GM18520 (cell line): Measurements from ENCODE around the gene COMMD9.
A peak's percentile ranks its signal among the peaks of the same experiment; 100 is the strongest.
"Not testable (repeated sequence)": the region's sequence is repeated elsewhere in the genome, so short reads cannot be mapped to it uniquely, and the experiment has no call there.

Source experiments
- ATAC-seq: cut with Tn5 transposase; IDR thresholded peaks from one replicate; pipeline ENCODE4 v1.9.1; 2021; ENCODE audit not compliant: unreplicated experiment

Gene COMMD9

DNA sequence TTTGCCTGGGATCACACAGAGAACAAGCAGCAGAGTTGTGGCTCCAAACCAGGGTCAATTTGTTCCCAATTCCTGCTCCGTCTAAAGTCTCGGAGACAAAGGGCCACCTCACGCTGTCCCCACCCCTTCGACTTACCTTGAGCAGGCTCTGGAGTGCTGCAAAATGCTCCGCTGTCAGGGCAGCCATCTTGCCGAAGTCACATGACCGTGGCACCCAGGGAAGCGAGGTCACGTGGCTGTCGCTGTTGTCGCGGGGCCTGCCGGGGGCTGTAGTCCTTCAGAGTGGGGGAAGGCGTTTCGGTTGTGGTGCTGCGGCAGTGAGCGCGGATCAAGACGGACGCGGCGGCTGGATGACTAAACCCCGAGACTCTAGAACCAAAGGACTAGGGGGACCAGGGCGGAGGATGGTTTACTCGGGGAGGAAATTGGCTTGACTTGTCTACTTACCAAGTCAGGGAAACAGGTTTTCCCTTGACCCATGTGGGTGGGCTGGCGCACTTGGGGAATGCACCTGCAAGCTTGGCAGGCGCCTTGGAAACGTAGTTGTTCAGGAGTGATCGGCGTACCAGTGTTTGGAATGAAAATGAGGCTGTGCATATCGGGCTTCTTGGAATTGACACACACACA, at the start of gene COMMD9:
Gene COMMD9 (minus strand): TSS at position 199 of the 627 bp plus-strand sequence. CDS start 12 bp downstream, at position 187.
- ATAC-seq: peak; percentile 96

DNA sequence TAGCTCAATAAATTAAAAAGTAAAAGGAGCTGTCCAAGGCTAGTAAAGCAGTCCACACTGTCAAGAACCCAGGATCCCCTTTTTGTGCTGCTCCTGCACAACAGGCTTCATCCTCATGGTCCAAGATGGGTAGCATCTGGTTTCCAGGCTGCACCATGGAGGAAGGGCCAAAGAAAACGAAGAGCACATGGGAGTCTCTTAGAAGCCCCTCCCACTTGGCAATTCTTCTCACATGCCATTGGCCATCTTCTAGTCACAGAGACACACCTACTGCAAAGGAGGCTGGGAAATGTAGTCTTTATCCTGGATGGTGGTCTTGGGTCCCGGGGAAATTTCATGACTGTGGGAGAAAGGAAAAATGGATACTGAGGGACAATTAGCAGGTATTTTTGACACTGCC, 44.7 kb upstream of the COMMD9 start:
- no peak for ATAC-seq

- no peak for ATAC-seq
These were observed 44.2 kb upstream of the COMMD9 start for GRCh38 chr11:36333468-36333867.

DNA sequence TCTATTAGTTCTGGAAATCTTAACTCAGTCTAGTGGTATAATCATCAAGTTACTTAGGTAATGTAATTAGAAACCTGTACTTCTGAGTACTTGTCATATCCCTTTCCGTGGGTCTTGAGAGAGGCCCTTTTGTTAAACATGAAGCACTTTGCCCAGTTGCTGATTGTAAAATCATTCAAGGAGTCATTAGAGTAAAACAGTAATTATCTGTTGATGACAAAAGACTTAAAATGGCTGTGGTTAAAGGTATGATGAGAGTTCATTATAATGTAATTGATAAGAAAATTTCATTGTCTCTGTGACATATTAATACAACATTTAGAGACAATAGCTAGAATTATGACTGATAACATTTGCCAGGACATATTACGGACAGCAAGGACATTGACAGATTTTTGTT, 41.2 kb upstream of the COMMD9 start:
- no peak for ATAC-seq

DNA sequence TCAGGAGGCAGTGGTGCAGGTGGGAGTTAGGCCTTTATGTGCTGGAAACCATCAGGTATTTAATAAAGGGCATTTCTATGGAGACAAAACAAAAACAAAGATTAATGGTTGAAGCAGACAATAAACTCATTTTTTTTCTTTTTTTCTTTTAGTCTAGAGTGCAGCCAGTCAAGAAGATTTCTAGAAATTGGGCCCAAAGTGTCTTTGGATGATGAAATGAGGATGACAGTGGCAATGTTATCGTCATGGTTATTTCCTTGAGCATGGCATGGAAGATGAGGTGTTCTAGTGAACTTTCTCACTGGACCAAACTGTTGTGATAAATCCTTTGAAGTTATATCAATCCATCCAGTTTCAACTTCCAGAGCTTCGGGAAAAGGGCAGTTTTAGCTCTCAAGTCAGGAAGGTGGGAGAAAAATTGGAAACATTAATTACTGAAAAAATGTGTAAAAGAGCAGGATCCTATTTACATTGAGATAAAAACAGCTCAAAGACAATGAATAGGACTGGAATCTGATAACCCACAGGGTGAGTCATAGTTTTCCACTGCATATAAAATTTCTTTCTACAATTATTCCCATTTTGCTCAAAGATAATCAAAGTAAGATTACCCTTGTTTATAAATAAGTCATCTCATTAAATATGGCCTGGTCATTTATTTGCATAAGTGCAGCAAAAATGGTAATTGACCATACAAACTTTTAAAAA, 39.9 kb upstream of the COMMD9 start:
- ATAC-seq: no peak

GRCh38 chr11:36326524-36327419, 37.5 kb upstream of the COMMD9 start:
- ATAC-seq: no peak

- ATAC-seq: not testable (repeated sequence)
These were observed 36.2 kb upstream of the COMMD9 start for GRCh38 chr11:36325403-36325802.

DNA sequence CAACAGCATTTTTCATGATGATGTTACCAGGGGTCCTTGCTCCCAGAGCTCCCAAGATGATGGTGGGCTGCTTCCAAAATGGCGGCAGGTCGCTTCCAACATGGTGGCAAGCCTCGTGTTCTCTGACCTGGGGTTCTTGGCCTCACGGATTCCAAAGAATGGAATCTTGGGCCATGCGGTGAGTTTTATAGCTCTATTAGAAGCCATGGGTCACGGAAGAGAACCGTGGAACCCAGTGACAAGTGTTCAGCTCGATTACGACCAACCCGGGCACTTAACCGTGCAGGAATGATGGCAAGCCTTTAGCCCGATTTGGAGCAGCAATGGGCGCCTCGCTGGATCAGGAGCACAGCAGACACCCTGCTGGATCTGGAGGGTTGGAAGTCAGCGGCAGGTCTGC, 35.7 kb upstream of the COMMD9 start:
- ATAC-seq: not testable (repeated sequence)

DNA sequence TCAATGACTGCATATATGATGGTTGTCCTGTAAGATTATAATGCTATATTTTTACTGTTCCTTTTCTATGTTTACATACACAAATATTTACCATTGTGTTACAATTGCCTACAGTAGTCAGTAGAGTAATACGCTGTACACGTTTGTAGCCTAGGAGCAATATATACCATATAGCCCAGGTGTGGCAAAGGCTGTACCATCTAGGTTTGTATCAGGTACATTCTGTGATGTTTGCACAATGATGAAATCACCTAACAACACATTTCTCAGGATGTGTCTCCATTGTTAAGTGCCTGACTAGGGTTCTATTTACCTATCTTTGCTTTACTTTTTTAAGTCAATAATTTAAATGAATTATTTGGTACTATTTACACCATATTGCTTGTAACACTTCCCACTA, 28.8 kb upstream of the COMMD9 start:
- no peak for ATAC-seq

GRCh38 chr11:36316049-36316448, 26.8 kb upstream of the COMMD9 start:
- ATAC-seq: no peak

- no peak for ATAC-seq
These were observed 25.2 kb upstream of the COMMD9 start for GRCh38 chr11:36314434-36314767.

DNA sequence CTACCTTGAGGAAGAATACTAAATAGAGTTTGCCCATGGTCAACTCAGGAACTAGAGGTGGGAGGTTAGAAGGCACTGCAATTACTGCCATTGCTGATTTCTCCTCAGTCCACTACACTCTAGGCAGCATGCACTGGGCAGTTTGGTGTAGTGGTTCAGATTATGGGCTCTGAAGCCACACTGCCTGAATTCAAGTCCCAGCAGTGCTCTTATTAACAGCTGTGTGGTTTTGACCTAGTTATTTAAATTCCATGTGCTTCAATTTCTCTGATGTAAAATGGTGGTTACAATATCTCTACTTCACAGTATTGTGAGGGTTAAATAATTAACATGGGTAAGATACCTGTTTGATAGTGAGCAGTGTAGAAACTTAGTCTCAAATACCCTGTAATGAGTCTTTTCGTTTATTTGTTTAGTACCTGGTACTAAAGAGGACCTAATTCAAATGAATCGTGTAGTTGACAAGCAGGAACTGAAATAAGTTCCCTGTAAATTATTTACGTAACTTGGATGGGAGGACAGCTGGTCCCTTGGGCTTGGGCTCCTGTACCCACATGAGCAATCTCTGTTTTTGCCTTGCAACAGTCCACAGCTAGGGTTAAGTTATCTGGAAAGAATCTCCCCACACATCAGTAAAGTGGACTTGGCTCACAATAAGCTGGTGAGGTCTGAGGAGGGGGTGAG, 24.7 kb upstream of the COMMD9 start:
- ATAC-seq: peak; percentile 41

DNA sequence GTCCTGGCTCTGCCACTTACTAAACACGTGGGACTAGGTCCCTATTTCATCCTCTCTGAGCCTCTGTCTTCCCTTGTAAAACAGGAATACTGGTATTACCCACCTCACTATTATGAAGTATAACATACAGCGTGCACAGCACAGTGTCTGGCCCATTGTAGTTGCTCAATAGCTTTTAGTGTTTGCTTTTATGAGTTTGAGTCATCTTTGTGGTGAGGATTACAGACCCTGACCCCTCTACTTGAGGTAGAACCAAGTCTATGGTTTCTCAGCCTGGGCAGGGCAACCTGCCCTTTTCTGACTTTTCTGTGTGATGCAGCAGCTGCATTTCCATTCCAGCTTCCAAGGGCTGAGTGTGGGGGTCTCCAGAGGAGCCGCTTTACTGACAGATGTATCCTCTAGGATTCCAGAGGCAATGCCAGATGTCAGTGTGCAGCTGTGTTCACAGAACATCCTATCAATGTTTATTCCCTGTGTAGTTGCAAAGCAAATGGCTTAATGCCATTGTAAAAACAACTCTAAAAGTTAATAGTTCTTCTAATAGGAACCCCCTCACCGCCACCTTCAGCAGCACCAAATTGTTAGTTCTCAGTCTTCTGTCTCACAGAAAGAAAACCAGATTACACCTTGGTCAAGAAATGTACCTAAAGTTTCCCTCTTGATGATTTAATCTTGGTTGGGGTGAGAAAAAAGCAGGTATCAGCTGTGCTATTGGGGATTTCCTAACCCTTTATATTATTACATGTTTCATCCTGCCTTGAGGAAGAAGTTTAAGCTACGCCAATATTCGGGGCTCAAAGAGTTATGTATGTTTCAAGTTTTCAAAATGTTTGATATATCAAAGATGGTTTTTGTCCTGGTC, 23.6 kb upstream of the COMMD9 start:
- ATAC-seq: peak; percentile 36

GRCh38 chr11:36311926-36312595, 22.8 kb upstream of the COMMD9 start:
- no peak for ATAC-seq

DNA sequence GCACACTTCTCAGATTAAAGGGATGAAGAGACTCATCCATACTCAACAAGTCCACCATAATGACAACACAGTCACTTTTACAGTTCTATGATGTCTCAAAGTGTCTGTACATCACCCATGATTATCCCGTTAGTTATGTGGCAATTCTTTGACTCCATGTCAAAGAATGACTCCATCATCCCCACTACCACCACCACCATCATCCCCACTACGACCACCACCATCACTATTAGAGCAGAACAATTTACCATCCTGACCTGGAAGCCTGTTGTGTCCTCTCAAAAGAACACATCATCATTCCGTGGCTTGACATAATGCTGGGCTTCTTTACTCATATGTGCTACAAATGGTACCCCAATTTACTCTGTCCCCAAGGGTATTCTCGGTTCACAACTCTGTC, 20.6 kb upstream of the COMMD9 start:
- no peak for ATAC-seq

DNA sequence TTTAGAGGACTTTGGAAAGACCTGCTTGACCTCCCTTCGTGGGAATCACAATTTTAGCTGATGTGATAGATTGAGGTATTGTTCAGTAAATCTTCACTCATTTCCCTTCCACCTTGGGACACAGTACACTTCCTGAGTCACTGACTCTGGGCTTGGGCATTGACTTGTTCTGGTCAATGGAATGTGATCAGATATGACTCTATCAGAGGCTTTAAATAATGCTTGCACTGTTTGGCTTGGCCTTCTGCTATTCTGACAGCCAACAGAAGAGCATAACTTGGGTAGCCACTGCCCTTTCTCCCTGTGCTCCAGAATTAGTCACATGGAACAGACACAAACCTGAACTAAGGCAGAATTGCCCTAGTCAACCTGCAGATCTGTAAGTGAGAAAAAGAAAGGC, 19.4 kb upstream of the COMMD9 start:
- no peak for ATAC-seq

- no peak for ATAC-seq
These were observed 17.7 kb upstream of the COMMD9 start for GRCh38 chr11:36306888-36307287.

- no peak for ATAC-seq
These were observed 15.8 kb upstream of the COMMD9 start for GRCh38 chr11:36305047-36305446.

DNA sequence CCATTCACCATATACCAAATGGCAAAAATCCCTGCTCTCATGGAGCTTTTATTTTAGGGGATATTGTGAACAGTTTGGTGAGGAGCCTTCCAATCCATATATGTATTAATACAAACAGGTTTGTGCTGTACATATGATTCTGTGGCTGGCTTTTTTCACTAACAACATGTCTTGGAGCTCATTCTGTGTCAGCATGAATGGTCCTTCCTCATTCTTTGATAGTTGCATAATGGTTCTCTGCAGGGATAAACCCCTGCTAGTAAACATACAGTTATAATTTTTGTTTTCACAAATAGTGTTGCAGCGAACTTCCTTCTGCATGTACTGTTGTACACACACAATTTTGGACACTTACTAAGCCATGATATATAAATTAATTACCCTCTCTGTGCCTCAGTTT, 15.1 kb upstream of the COMMD9 start:
- ATAC-seq: no peak

DNA sequence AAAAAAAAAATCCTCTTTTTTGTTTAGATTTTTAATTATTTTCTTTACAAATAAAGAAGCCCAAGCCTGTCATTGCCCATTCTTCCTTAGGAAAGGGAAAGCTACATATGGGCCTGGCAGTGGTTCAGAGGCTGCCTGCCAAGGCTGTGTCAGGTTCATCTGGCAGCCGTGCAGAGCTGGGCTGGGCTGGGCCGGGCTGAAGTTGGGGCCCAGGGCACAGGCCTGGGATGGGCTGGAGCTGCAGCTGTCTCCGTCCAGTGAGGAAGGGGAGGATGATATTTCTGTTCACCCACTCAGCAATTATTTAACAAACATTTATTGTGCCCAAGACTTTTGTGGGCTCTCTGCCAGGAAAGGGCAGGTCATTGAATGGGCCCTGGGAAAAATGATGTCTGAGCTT, 11.4 kb upstream of the COMMD9 start:
- no peak for ATAC-seq
